Neuronal stem cell (in vitro differentiated cells): Measurements from ENCODE around the gene PDE11A.

ENCODE experiments used
- DNase-seq: peaks from one replicate; pipeline ENCODE4 v3.0.0-alpha.2; 2013; ENCODE audit warnings: low spot score
- H2AFZ ChIP-seq: one replicate; pipeline ENCODE4 v1.6.1; 2013; ENCODE audit warnings: mild to moderate bottlenecking, low read length, inconsistent platforms
- H2AK5ac ChIP-seq: 2 replicates; pipeline ENCODE4 v1.6.1; 2013; ENCODE audit warnings: low read depth, mild to moderate bottlenecking, inconsistent platforms, low read length, moderate library complexity, mixed read lengths
- H2BK120ac ChIP-seq: 2 replicates; pipeline ENCODE4 v1.6.1; 2013; ENCODE audit warnings: low read depth, mild to moderate bottlenecking, inconsistent platforms, low read length, moderate library complexity, mixed read lengths
- H2BK12ac ChIP-seq: one replicate; pipeline ENCODE4 v1.6.1; 2013; ENCODE audit warnings: low read length, inconsistent platforms
- H2BK15ac ChIP-seq: 2 replicates; pipeline ENCODE4 v1.6.1; 2013; ENCODE audit warnings: mild to moderate bottlenecking, low read length, inconsistent platforms, mixed read lengths
- H2BK5ac ChIP-seq: one replicate; pipeline ENCODE4 v1.6.1; 2013; ENCODE audit warnings: inconsistent platforms, mild to moderate bottlenecking, low read length, moderate library complexity
- H3K14ac ChIP-seq: one replicate; pipeline ENCODE4 v1.6.1; 2013; ENCODE audit warnings: low read length, inconsistent platforms
- H3K18ac ChIP-seq: 2 replicates; pipeline ENCODE4 v1.6.1; 2013; ENCODE audit warnings: low read length, inconsistent platforms
- H3K23ac ChIP-seq: 2 replicates; pipeline ENCODE4 v1.6.1; 2013; ENCODE audit warnings: low read depth, mild to moderate bottlenecking, mixed read lengths, low read length, inconsistent platforms; ENCODE audit not compliant: poor library complexity
- H3K27ac ChIP-seq: replicated peaks from 3 replicates; pipeline ENCODE4 v1.5.1; 2013; ENCODE audit warnings: low read length, inconsistent platforms
- H3K27me3 ChIP-seq, 3 experiments: 2 replicates each; pipeline ENCODE4 v1.6.1; 2013; ENCODE audit warnings: low read length in 3 of 3, mild to moderate bottlenecking in 2 of 3, inconsistent platforms in 1 of 3, low read depth in 1 of 3, mixed read lengths in 1 of 3, moderate library complexity in 1 of 3; ENCODE audit not compliant: control insufficient read depth in 3 of 3, insufficient read depth in 3 of 3
- H3K36me3 ChIP-seq, 2 donors: replicated peaks in 1 of 2; 2 replicates each; pipeline ENCODE4 v1.6.1; 2013; ENCODE audit warnings: low read length in 2 of 2; ENCODE audit not compliant: control insufficient read depth in 2 of 2, insufficient read depth in 2 of 2
- H3K4ac ChIP-seq: 2 replicates; pipeline ENCODE4 v1.6.1; 2013; ENCODE audit warnings: inconsistent platforms, mild to moderate bottlenecking, low read length, moderate library complexity
- H3K4me1 ChIP-seq, 2 donors: 1 replicate in 1 of 2; 2 replicates in 1 of 2; pipeline ENCODE4 v1.6.1; 2013; ENCODE audit warnings: low read length in 2 of 2, low read depth in 1 of 2; ENCODE audit not compliant: control insufficient read depth in 2 of 2, insufficient read depth in 1 of 2
- H3K4me2 ChIP-seq: one replicate; pipeline ENCODE4 v1.6.1; 2013; ENCODE audit warnings: mild to moderate bottlenecking, low read length, inconsistent platforms; ENCODE audit not compliant: insufficient read depth, poor library complexity, severe bottlenecking
- H3K4me3 ChIP-seq, 2 donors: 2 replicates each; pipeline ENCODE4 v1.5.1; 2013; ENCODE audit warnings: low read length in 2 of 2, mild to moderate bottlenecking in 2 of 2, inconsistent platforms in 1 of 2, moderate library complexity in 1 of 2
- H3K79me1 ChIP-seq: one replicate; pipeline ENCODE4 v1.6.1; 2013; ENCODE audit warnings: low read depth, mild to moderate bottlenecking, inconsistent platforms, low read length, moderate library complexity
- H3K9ac ChIP-seq: one replicate; pipeline ENCODE4 v1.6.1; 2013; ENCODE audit warnings: mild to moderate bottlenecking, low read depth, low read length, inconsistent platforms; ENCODE audit not compliant: poor library complexity
- H3K9me3 ChIP-seq, 2 donors: replicated peaks in 1 of 2; 2 replicates each; pipeline versions ENCODE3 to v1.6.1; 2013; ENCODE audit warnings: low read length in 2 of 2, mild to moderate bottlenecking in 2 of 2, inconsistent platforms in 1 of 2, low read depth in 1 of 2, mixed read lengths in 1 of 2, moderate library complexity in 1 of 2; ENCODE audit not compliant: control insufficient read depth in 2 of 2, insufficient read depth in 1 of 2
- H4K8ac ChIP-seq: one replicate; pipeline ENCODE4 v1.6.1; 2013; ENCODE audit warnings: low read depth, mild to moderate bottlenecking, inconsistent platforms, low read length, moderate library complexity
- H4K91ac ChIP-seq: one replicate; pipeline ENCODE4 v1.6.1; 2013; ENCODE audit warnings: low read length, low read depth, mild to moderate bottlenecking, inconsistent platforms; ENCODE audit not compliant: poor library complexity
- WGBS, 2 donors: extraction: QIAGEN DNeasy Blood & Tissue Kit; methylation state at CpG; one replicate each; pipeline ENCODE4 v1.1.7; 2013; ENCODE audit warnings: missing lambda C conversion rate in 2 of 2, mixed read lengths in 1 of 2; ENCODE audit not compliant: insufficient read length in 2 of 2, insufficient replicate concordance in 1 of 2; ENCODE audit errors: extremely low coverage in 2 of 2; 5-methylcytosine and 5-hydroxymethylcytosine counted together

PDE11A gene

GRCh38 chr2:177817300-177817699 is 255.3 kb downstream of the PDE11A start:
- Histone ChIP-seq H3K4me1 (no peaks in the 10 kb centered on the region), H3K79me1 (no peaks in the 10 kb centered on the region), H3K14ac (no peak overlapping the region), H3K23ac (no peak overlapping the region), H4K8ac (no peak overlapping the region), H3K9me3 (peaks cover 0 to 2% of the 10 kb centered on the region in 2 donors), H2BK120ac (no peak overlapping the region), H3K27ac (no peak overlapping the region), H3K27me3 (no peaks in the 10 kb centered on the region), H3K4me2 (no peak overlapping the region), H2AK5ac (no peak overlapping the region), H3K9ac (no peak overlapping the region), H2AFZ (no peak overlapping the region), H3K4me3 (no peak overlapping the region), H3K18ac (no peak overlapping the region), H2BK5ac (no peak overlapping the region), H2BK12ac (no peak overlapping the region), H3K36me3 (no peaks in the 10 kb centered on the region), H2BK15ac (no peak overlapping the region), H3K4ac (no peak overlapping the region), H4K91ac (no peak overlapping the region)
- WGBS, 2 donors = no CpG with 5 or more reads among the region's 4 CpGs
- DNase-seq = no peak

GRCh38 chr2:177816766-177817165 is 255.8 kb downstream of the PDE11A start:
- no peaks in the 10 kb centered on the region for H3K27me3 ChIP-seq
- peaks cover 0 to 2% of the 10 kb centered on the region in 2 donors for H3K9me3 ChIP-seq
- no peak for DNase-seq
- H3K4ac ChIP-seq = no peak overlapping the region
- no peak overlapping the region for H2BK5ac ChIP-seq
- no peak overlapping the region for H3K23ac ChIP-seq
- no peak overlapping the region for H4K8ac ChIP-seq
- H2AFZ ChIP-seq = no peak overlapping the region
- no peak overlapping the region for H3K9ac ChIP-seq
- no peak overlapping the region for H2BK120ac ChIP-seq
- no peak overlapping the region for H3K4me3 ChIP-seq
- H3K4me1 ChIP-seq = no peaks in the 10 kb centered on the region
- H3K79me1 ChIP-seq = no peaks in the 10 kb centered on the region
- no peak overlapping the region for H3K27ac ChIP-seq
- no peak overlapping the region for H2AK5ac ChIP-seq
- no peak overlapping the region for H4K91ac ChIP-seq
- H2BK15ac ChIP-seq = no peak overlapping the region
- H3K36me3 ChIP-seq = no peaks in the 10 kb centered on the region
- no peak overlapping the region for H2BK12ac ChIP-seq
- H3K18ac ChIP-seq = no peak overlapping the region
- no peak overlapping the region for H3K4me2 ChIP-seq
- no peak overlapping the region for H3K14ac ChIP-seq

DNA sequence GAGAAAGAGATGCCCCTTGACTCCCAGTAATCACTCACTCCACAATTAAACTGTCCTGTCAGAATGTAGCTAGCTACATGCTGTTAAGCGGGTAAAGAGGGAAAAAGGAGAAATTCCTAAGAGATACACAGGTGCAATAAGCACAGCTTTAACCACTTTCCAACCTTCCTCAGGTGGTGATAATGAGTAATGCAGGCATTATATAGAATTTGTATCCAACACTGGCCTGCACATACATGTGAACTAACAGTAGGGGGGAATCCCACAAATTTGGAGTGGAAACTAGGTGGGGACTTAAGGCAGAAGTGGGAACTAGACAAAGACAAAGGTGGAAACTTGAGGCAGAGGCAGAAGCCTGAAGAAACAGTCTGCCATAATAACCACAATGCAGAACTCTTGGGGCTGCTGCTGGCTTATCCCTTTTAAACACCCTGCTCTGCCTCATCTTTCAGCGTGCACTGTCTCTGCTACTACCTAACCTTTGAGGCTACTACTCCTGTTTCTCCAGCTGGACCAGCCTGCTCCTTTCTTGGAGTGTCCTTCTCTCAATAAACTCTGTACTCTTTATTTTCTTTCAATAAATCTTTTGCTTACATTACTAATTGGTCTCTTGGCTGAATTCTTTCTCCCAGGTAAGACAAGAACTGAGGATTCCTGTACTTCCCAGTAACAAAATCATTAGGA is 259.7 kb downstream of the PDE11A start:
- H3K9me3 ChIP-seq = peaks cover 0 to 2% of the 10 kb centered on the region in 2 donors
- H3K14ac ChIP-seq = no peak overlapping the region
- H3K9ac ChIP-seq = no peak overlapping the region
- no peaks in the 10 kb centered on the region for H3K79me1 ChIP-seq
- no peak overlapping the region for H3K4me3 ChIP-seq
- no peak overlapping the region for H2BK15ac ChIP-seq
- no peak overlapping the region for H4K91ac ChIP-seq
- no peak overlapping the region for H2AK5ac ChIP-seq
- no peak overlapping the region for H2BK5ac ChIP-seq
- H3K4me1 ChIP-seq = no peaks in the 10 kb centered on the region
- no peak overlapping the region for H2BK120ac ChIP-seq
- no peak overlapping the region for H3K18ac ChIP-seq
- no peaks in the 10 kb centered on the region for H3K36me3 ChIP-seq
- no peak overlapping the region for H2BK12ac ChIP-seq
- no CpG with 5 or more reads among the region's 2 CpGs for WGBS, 2 donors
- H3K4ac ChIP-seq = no peak overlapping the region
- no peaks in the 10 kb centered on the region for H3K27me3 ChIP-seq
- no peak overlapping the region for H4K8ac ChIP-seq
- H3K27ac ChIP-seq = no peak overlapping the region
- H3K23ac ChIP-seq = no peak overlapping the region
- no peak overlapping the region for H3K4me2 ChIP-seq
- DNase-seq = no peak
- no peak overlapping the region for H2AFZ ChIP-seq

- peaks cover 0 to 2% of the 10 kb centered on the region in 2 donors for H3K9me3 ChIP-seq
- H3K4me3 ChIP-seq = no peak overlapping the region
- DNase-seq = no peak
- no peak overlapping the region for H4K8ac ChIP-seq
- no peak overlapping the region for H2BK15ac ChIP-seq
- no peak overlapping the region for H2BK12ac ChIP-seq
- H3K36me3 ChIP-seq = no peaks in the 10 kb centered on the region
- no peaks in the 10 kb centered on the region for H3K27me3 ChIP-seq
- no peak overlapping the region for H3K4ac ChIP-seq
- no peak overlapping the region for H3K4me2 ChIP-seq
- no peak overlapping the region for H2AK5ac ChIP-seq
- no peak overlapping the region for H2AFZ ChIP-seq
- no peak overlapping the region for H3K9ac ChIP-seq
- no peak overlapping the region for H3K27ac ChIP-seq
- H2BK120ac ChIP-seq = no peak overlapping the region
- no peak overlapping the region for H3K14ac ChIP-seq
- no peak overlapping the region for H3K18ac ChIP-seq
- H3K4me1 ChIP-seq = no peaks in the 10 kb centered on the region
- no peak overlapping the region for H3K23ac ChIP-seq
- H3K79me1 ChIP-seq = no peaks in the 10 kb centered on the region
- H2BK5ac ChIP-seq = no peak overlapping the region
- no peak overlapping the region for H4K91ac ChIP-seq
Measured at GRCh38 chr2:177810906-177811305, 261.7 kb downstream of the PDE11A start.
